ENCODE results near the gene TSSK6. TPM values are rescaled to one million over a fixed set of nuclear protein-coding genes. Genes with fewer than 3 reads are reported as not detected.
A peak's percentile ranks its signal among the peaks of the same experiment; 100 is the strongest.

Gene TSSK6
- total RNA-seq, 1 donor from 2014 or later: 4.6 TPM

- H3K79me2 ChIP-seq (ENCODE audit: low read depth): peaks cover 9% of the 10 kb centered on the region
- Mint-ChIP-seq H3K27ac (peak overlapping the region; percentile 10), H3K4me3 (no peak overlapping the region), H3K27me3 (ENCODE audit: insufficient read depth, low read depth) (peaks cover 9% of the 10 kb centered on the region), H3K9me3 (no peaks in the 10 kb centered on the region), H3K36me3 (peaks cover 3% of the 10 kb centered on the region), H3K4me1 (peaks cover 30% of the 10 kb centered on the region)
- peaks cover 59% of the 10 kb centered on the region for H4K20me1 ChIP-seq (ENCODE audit: low read depth)
- DNase-seq (ENCODE audit: low spot score): no peak
- TF ChIP-seq CTCF (IDR thresholded peaks at IDR 0.05): no peak
- no peak for TF ChIP-seq EZH2 (IDR thresholded peaks at IDR 0.05)
- TF ChIP-seq EZH2phosphoT487 (IDR thresholded peaks at IDR 0.05): no peak
- H3K4me2 ChIP-seq: no peak overlapping the region
- no peak overlapping the region for H3K4me3 ChIP-seq
- no peaks in the 10 kb centered on the region for H3K9me3 ChIP-seq (ENCODE audit: low read depth)
- H3K4me1 ChIP-seq: peaks cover 2% of the 10 kb centered on the region
- peaks cover 24% of the 10 kb centered on the region for H3F3A ChIP-seq (ENCODE audit: low read depth)
- no peak overlapping the region for H2AFZ ChIP-seq (replicated peaks)
- H3K27ac ChIP-seq: no peak overlapping the region
- H3K27me3 ChIP-seq: no peaks in the 10 kb centered on the region
- H3K9ac ChIP-seq: no peak overlapping the region
- no peaks in the 10 kb centered on the region for H3K36me3 ChIP-seq
Measured at GRCh38 chr19:19530423-19530804, 15.1 kb upstream of the TSSK6 start.

- H3K9me3 ChIP-seq (ENCODE audit: low read depth): no peaks in the 10 kb centered on the region
- peaks cover 9% of the 10 kb centered on the region for H3K27me3 Mint-ChIP-seq (ENCODE audit: insufficient read depth, low read depth)
- H3K4me1 Mint-ChIP-seq: peaks cover 35% of the 10 kb centered on the region
- no peaks in the 10 kb centered on the region for H3K9me3 Mint-ChIP-seq
- no peak overlapping the region for H3K4me3 ChIP-seq
- H2AFZ ChIP-seq (replicated peaks): no peak overlapping the region
- H3F3A ChIP-seq (ENCODE audit: low read depth): peaks cover 24% of the 10 kb centered on the region
- no peak overlapping the region for H3K9ac ChIP-seq
- H3K4me3 Mint-ChIP-seq: no peak overlapping the region
- H3K36me3 Mint-ChIP-seq: peaks cover 3% of the 10 kb centered on the region
- DNase-seq (ENCODE audit: low spot score): no peak
- no peaks in the 10 kb centered on the region for H3K27me3 ChIP-seq
- peaks cover 15% of the 10 kb centered on the region for H3K79me2 ChIP-seq (ENCODE audit: low read depth)
- no peak overlapping the region for H3K27ac ChIP-seq
- no peak overlapping the region for H3K27ac Mint-ChIP-seq
- peaks cover 7% of the 10 kb centered on the region for H3K4me1 ChIP-seq
- H4K20me1 ChIP-seq (ENCODE audit: low read depth): peaks cover 64% of the 10 kb centered on the region
- TF ChIP-seq EZH2phosphoT487 (IDR thresholded peaks at IDR 0.05) (no peak), EZH2 (IDR thresholded peaks at IDR 0.05) (no peak), CTCF (IDR thresholded peaks at IDR 0.05) (no peak)
- no peaks in the 10 kb centered on the region for H3K36me3 ChIP-seq
- no peak overlapping the region for H3K4me2 ChIP-seq
Measured at GRCh38 chr19:19529783-19530422, 14.6 kb upstream of the TSSK6 start.

- no peak within 1 kb of the TSS for H3K4me3 Mint-ChIP-seq
- Histone ChIP-seq H2AFZ (replicated peaks) (no peak within 1 kb of the TSS), H3K4me2 (peak within 1 kb of the TSS; percentile 13)
Measured at GRCh38 chr19:19528721-19529490, 13.6 kb upstream of the TSSK6 start, which contains the start of gene YJEFN3. Gene YJEFN3, plus strand, starts transcription at chr19:19528911. Its CDS starts 22 bp downstream, at chr19:19528933.

More at GRCh38 chr19:19528721-19529490, 13.6 kb upstream of the TSSK6 start, which contains the start of gene YJEFN3:
- no peak within 1 kb of the TSS for H3K4me3 ChIP-seq
- no peak within 1 kb of the TSS for H3K27ac ChIP-seq
- H3F3A ChIP-seq (ENCODE audit: low read depth): peaks cover 19% of the 10 kb centered on the region
- H4K20me1 ChIP-seq (ENCODE audit: low read depth): peaks cover 71% of the 10 kb centered on the region
- H3K4me1 Mint-ChIP-seq: peaks cover 42% of the 10 kb centered on the region
- H3K36me3 ChIP-seq: no peaks in the 10 kb centered on the region
- H3K9ac ChIP-seq: no peak within 1 kb of the TSS
- H3K9me3 ChIP-seq (ENCODE audit: low read depth): no peaks in the 10 kb centered on the region
- no peak within 1 kb of the TSS for H3K27ac Mint-ChIP-seq
- H3K27me3 Mint-ChIP-seq (ENCODE audit: insufficient read depth, low read depth): peaks cover 7% of the 10 kb centered on the region
- no peaks in the 10 kb centered on the region for H3K27me3 ChIP-seq
- no peaks in the 10 kb centered on the region for H3K9me3 Mint-ChIP-seq
- peaks cover 9% of the 10 kb centered on the region for H3K4me1 ChIP-seq
- peaks cover 3% of the 10 kb centered on the region for H3K36me3 Mint-ChIP-seq
- no peak for TF ChIP-seq EZH2 (IDR thresholded peaks at IDR 0.05)
- TF ChIP-seq EZH2phosphoT487 (IDR thresholded peaks at IDR 0.05): no peak
- TF ChIP-seq CTCF (IDR thresholded peaks at IDR 0.05): no peak
- peaks cover 25% of the 10 kb centered on the region for H3K79me2 ChIP-seq (ENCODE audit: low read depth)
- peak; percentile 61 for DNase-seq (ENCODE audit: low spot score)
